NB4 (cell line): Measurements from ENCODE around the gene L1CAM.

Experiments
- CTCF ChIP-seq: IDR thresholded peaks from one replicate; pipeline ENCODE4 v1.5.1; 2012; ENCODE audit warnings: low read depth, low read length
- MAX ChIP-seq: IDR thresholded peaks from 2 replicates; pipeline ENCODE4 v1.6.1; 2011; ENCODE audit warnings: low read depth, low read length
- MYC ChIP-seq: IDR thresholded peaks from 2 replicates; pipeline ENCODE4 v1.6.1; 2011; ENCODE audit warnings: low read depth, low read length
- POLR2A ChIP-seq: IDR thresholded peaks from 2 replicates; pipeline ENCODE4 v1.6.1; 2011; ENCODE audit warnings: mild to moderate bottlenecking; ENCODE audit not compliant: insufficient read length; ENCODE audit errors: extremely low read depth

GRCh38 chrX:153885208-153885787 is 675 bp downstream of the L1CAM start:
- TF ChIP-seq CTCF (no peak), MAX (no peak), MYC (no peak), POLR2A (no peak)
